Sigmoid colon (tissue), 7 donors: Measurements from ENCODE around the gene LEMD1. TPM values are rescaled to one million over a fixed set of nuclear protein-coding genes. Genes with fewer than 3 reads are reported as not detected.

Experiments
- DNase-seq: peaks from one replicate; pipeline ENCODE4 v3.0.0-alpha.2; 2019
- H3K27ac ChIP-seq, 4 donors: fragments of 200-600 bp; sonication (generic); one replicate each; pipeline ENCODE4 v1.5.1; 2016 to 2019; ENCODE audit warnings: mild to moderate bottlenecking in 1 of 4
- H3K27me3 ChIP-seq, 3 donors: fragments of 200-600 bp; sonication (generic); one replicate each; pipeline ENCODE4 v1.5.1; 2019; ENCODE audit warnings: mild to moderate bottlenecking in 1 of 3
- H3K36me3 ChIP-seq, 4 donors: fragments of 200-600 bp; sonication (generic); one replicate each; pipeline ENCODE4 v1.5.1; 2016 to 2019
- H3K4me1 ChIP-seq, 4 donors: fragments of 200-600 bp; sonication (generic); one replicate each; pipeline ENCODE4 v1.5.1; 2017 to 2019
- H3K4me3 ChIP-seq, 4 donors: fragments of 200-600 bp; sonication (generic); one replicate each; pipeline ENCODE4 v1.5.1; 2017 to 2019; ENCODE audit warnings: mild to moderate bottlenecking in 2 of 4, moderate library complexity in 1 of 4
- H3K9me3 ChIP-seq, 4 donors: fragments of 200-600 bp in 3 of 4; sonication (generic) in 3 of 4; one replicate each; pipeline versions ENCODE4 v1.5.1 to v1.6.1; 2013 to 2019
- CTCF ChIP-seq, 4 experiments: fragments of 450-650 bp in 3 of 4; fragments of 200-600 bp in 1 of 4; IDR thresholded peaks; one replicate each; pipeline ENCODE4 v1.5.1; 2016 to 2019; ENCODE audit warnings: antibody characterized with exemption in 4 of 4, mild to moderate bottlenecking in 3 of 4, moderate library complexity in 2 of 4
- EP300 ChIP-seq, 4 donors: sonication (generic); formaldehyde crosslinking; IDR thresholded peaks; one replicate each; pipeline ENCODE4 v1.6.1; 2017; ENCODE audit warnings: antibody characterized with exemption in 4 of 4
- POLR2A ChIP-seq, 2 donors: fragments of 450-650 bp; IDR thresholded peaks; one replicate each; pipeline ENCODE4 v1.6.1; 2016; ENCODE audit warnings: antibody characterized with exemption in 2 of 2, mild to moderate bottlenecking in 2 of 2, moderate library complexity in 2 of 2
- POLR2AphosphoS5 ChIP-seq, 4 donors: sonication (generic); formaldehyde crosslinking; IDR thresholded peaks; one replicate each; pipeline ENCODE4 v1.6.1; 2017; ENCODE audit warnings: antibody characterized with exemption in 4 of 4
- WGBS, 2 donors: extraction: QIAGEN DNeasy Blood & Tissue Kit; methylation state at CpG; one replicate each; pipeline ENCODE4 v1.1.7; 2013; 5-methylcytosine and 5-hydroxymethylcytosine counted together
- intact Hi-C: fragments of 100-400 bp; cut with DNase I; formaldehyde crosslinking; loops from one replicate; pipeline ENCODE4 v1.15.1; 2023
- polyA plus RNA-seq, 3 donors: library from polyadenylated mRNA; stranded (reverse); fragments of 200-250 nt; gene quantifications; one replicate each; pipeline ENCODE4 v1.2.3, GENCODE V29; 2013
- total RNA-seq, 4 donors: library from RNA; depleted of rRNA; stranded (reverse); fragments of >200 nt; gene quantifications; one replicate each; pipeline ENCODE4 v1.1.0, GENCODE V29; 2016
- donor health status: healthy with polysubstance abuse.
- donor health status: Bipolar disorder and iron deficiency.
- donor health status: healthy.

Gene LEMD1
- total and polyA plus RNA-seq, 7 donors = 0.34 TPM; not detected in 6

- no peaks in the 10 kb centered on the region for H3K9me3 ChIP-seq
- intact Hi-C loops = no loop called here
- 79 to 84% methylated on average over 4 of the region's 4 CpGs for WGBS, 2 donors
- no peak for DNase-seq
- no peaks in the 10 kb centered on the region for H3K36me3 ChIP-seq
- no peak overlapping the region for H3K4me3 ChIP-seq
- H3K4me1 ChIP-seq = peaks cover 0 to 12% (median 9%) of the 10 kb centered on the region in 4 donors
- peaks cover 0 to 15% (median 11%) of the 10 kb centered on the region in 3 donors for H3K27me3 ChIP-seq
- H3K27ac ChIP-seq = peak overlapping the region in 1 of 4 donors; percentile 34
- TF ChIP-seq EP300 (IDR thresholded peaks at IDR 0.05) (no peak), CTCF (IDR thresholded peaks at IDR 0.05) (no peak), POLR2A (IDR thresholded peaks at IDR 0.05) (no peak), POLR2AphosphoS5 (IDR thresholded peaks at IDR 0.05) (no peak)
Observed at GRCh38 chr1:205360891-205361290, 61.0 kb downstream of the LEMD1 start.

GRCh38 chr1:205359771-205360565, 61.9 kb downstream of the LEMD1 start:
- no peak for TF ChIP-seq CTCF (IDR thresholded peaks at IDR 0.05)
- no peak for TF ChIP-seq POLR2AphosphoS5 (IDR thresholded peaks at IDR 0.05)
- no peak for TF ChIP-seq EP300 (IDR thresholded peaks at IDR 0.05)
- no peak for TF ChIP-seq POLR2A (IDR thresholded peaks at IDR 0.05)
- Histone ChIP-seq H3K36me3 (no peaks in the 10 kb centered on the region), H3K27ac (peak overlapping the region in 2 of 4 donors; percentile 23 to 34), H3K4me1 (peaks cover 0 to 12% (median 9%) of the 10 kb centered on the region in 4 donors), H3K4me3 (no peak overlapping the region), H3K9me3 (no peaks in the 10 kb centered on the region), H3K27me3 (peaks cover 0 to 15% (median 11%) of the 10 kb centered on the region in 3 donors)
- intact Hi-C loops = loop anchor here (10.0 kb wide), 1 partner anchor 165 kb away; no protein-coding TSS in a partner anchor
- WGBS, 2 donors = 78 to 80% methylated on average over 11 of the region's 11 CpGs
- no peak for DNase-seq

GRCh38 chr1:205358579-205358978, 63.3 kb downstream of the LEMD1 start:
- intact Hi-C loops = loop anchor here (10.0 kb wide), 1 partner anchor 166 kb away; no protein-coding TSS in a partner anchor
- Histone ChIP-seq H3K4me1 (peaks cover 0 to 12% (median 9%) of the 10 kb centered on the region in 4 donors), H3K27ac (no peak overlapping the region), H3K27me3 (peaks cover 0 to 15% (median 11%) of the 10 kb centered on the region in 3 donors), H3K36me3 (no peaks in the 10 kb centered on the region), H3K9me3 (no peaks in the 10 kb centered on the region), H3K4me3 (no peak overlapping the region)
- DNase-seq = no peak
- TF ChIP-seq CTCF (IDR thresholded peaks at IDR 0.05) (no peak), EP300 (IDR thresholded peaks at IDR 0.05) (no peak), POLR2A (IDR thresholded peaks at IDR 0.05) (no peak), POLR2AphosphoS5 (IDR thresholded peaks at IDR 0.05) (no peak)

GRCh38 chr1:205357567-205357966, 64.3 kb downstream of the LEMD1 start:
- H3K9me3 ChIP-seq = no peaks in the 10 kb centered on the region
- intact Hi-C loops = loop anchor here (10.0 kb wide), 1 partner anchor 167 kb away; no protein-coding TSS in a partner anchor
- whole genome bisulfite sequencing, 2 donors = 72 to 89% methylated on average over 3 of the region's 3 CpGs
- H3K27me3 ChIP-seq = peaks cover 0 to 15% (median 11%) of the 10 kb centered on the region in 3 donors
- TF ChIP-seq POLR2AphosphoS5 (IDR thresholded peaks at IDR 0.05) (no peak), POLR2A (IDR thresholded peaks at IDR 0.05) (no peak), EP300 (IDR thresholded peaks at IDR 0.05) (no peak), CTCF (IDR thresholded peaks at IDR 0.05) (no peak)
- H3K36me3 ChIP-seq = no peaks in the 10 kb centered on the region
- H3K27ac ChIP-seq = no peak overlapping the region
- no peak overlapping the region for H3K4me3 ChIP-seq
- DNase-seq = no peak
- peaks cover 0 to 12% (median 9%) of the 10 kb centered on the region in 4 donors for H3K4me1 ChIP-seq
